PC-9 (cell line): Measurements from ENCODE around the gene PLXNC1. TPM values are rescaled to one million over a fixed set of nuclear protein-coding genes. Genes with fewer than 3 reads are reported as not detected.

Source experiments
- BruUV-seq: library from RNA; stranded (reverse); fragments of 400-500 nt; replicated peaks from 2 replicates; lab custom pipeline; 2021; lab: Mats Ljungman, UMichigan
- CTCF ChIA-PET: fragments of 300-600 bp; sonication (Branson Sonifier 250); formaldehyde crosslinking; loops from one replicate; lab custom pipeline; 2022; ENCODE audit warnings: antibody characterized with exemption; lab: Charles Lee
- POLR2A ChIA-PET: fragments of 300-600 bp; sonication (Branson Sonifier 250); formaldehyde crosslinking; loops from one replicate; lab custom pipeline; 2022; ENCODE audit warnings: antibody characterized with exemption; ENCODE audit not compliant: unreplicated experiment; lab: Charles Lee
- DNase-seq, 2 experiments: peaks; one replicate each; pipeline versions ENCODE4 v3.0.0 to v3.0.0-alpha.2; 2015 to 2022; ENCODE audit warnings: mixed read lengths in 1 of 2
- H2AFZ ChIP-seq: fragments of 200-600 bp; sonication (generic); 2 replicates; pipeline ENCODE4 v1.8.1; 2017; ENCODE audit warnings: antibody characterized with exemption
- H3F3A ChIP-seq: fragments of 200-600 bp; sonication (generic); 2 replicates; pipeline ENCODE4 v1.8.1; 2017; ENCODE audit warnings: antibody characterized with exemption, mild to moderate bottlenecking, low read depth; ENCODE audit not compliant: insufficient read depth
- H3K27ac ChIP-seq: fragments of 200-600 bp; sonication (generic); 2 replicates; pipeline ENCODE4 v1.6.1; 2016; ENCODE audit warnings: mixed run types
- H3K27me3 ChIP-seq: fragments of 200-600 bp; sonication (generic); 2 replicates; pipeline ENCODE4 v1.6.1; 2016; ENCODE audit warnings: low read depth, mixed run types; ENCODE audit not compliant: insufficient read depth
- H3K36me3 ChIP-seq: fragments of 200-600 bp; sonication (generic); 2 replicates; pipeline ENCODE4 v1.6.1; 2016; ENCODE audit warnings: low read depth, mixed run types
- H3K4me1 ChIP-seq: fragments of 200-600 bp; sonication (generic); replicated peaks from 2 replicates; pipeline ENCODE4 v1.6.1; 2016; ENCODE audit warnings: mixed run types; ENCODE audit not compliant: insufficient read depth
- H3K4me2 ChIP-seq: fragments of 200-600 bp; sonication (generic); 2 replicates; pipeline ENCODE4 v1.6.1; 2017; ENCODE audit warnings: mixed run types
- H3K4me3 ChIP-seq: fragments of 200-600 bp; sonication (generic); 2 replicates; pipeline ENCODE4 v1.6.1; 2016; ENCODE audit warnings: mixed run types
- H3K79me2 ChIP-seq: fragments of 200-600 bp; sonication (generic); 2 replicates; pipeline ENCODE4 v1.6.1; 2017; ENCODE audit warnings: low read depth, mixed run types
- H3K9me2 ChIP-seq: fragments of 200-600 bp; sonication (generic); 2 replicates; pipeline ENCODE4 v1.8.1; 2017; ENCODE audit warnings: mild to moderate bottlenecking; ENCODE audit not compliant: insufficient read depth
- H3K9me3 ChIP-seq: fragments of 200-600 bp; sonication (generic); 2 replicates; pipeline ENCODE4 v1.8.1; 2016; ENCODE audit warnings: low read depth; ENCODE audit not compliant: insufficient read depth
- H4K20me1 ChIP-seq: fragments of 200-600 bp; sonication (generic); 2 replicates; pipeline ENCODE4 v1.8.1; 2017; ENCODE audit not compliant: insufficient read depth
- CTCF ChIP-seq: fragments of 200-600 bp; sonication (generic); conservative IDR thresholded peaks from 2 replicates; pipeline ENCODE4 v1.6.1; 2017; ENCODE audit warnings: mixed run types, antibody characterized with exemption, mild to moderate bottlenecking, moderate library complexity
- EZH2 ChIP-seq: fragments of 200-600 bp; sonication (generic); IDR thresholded peaks from 2 replicates; pipeline ENCODE4 v1.8.0; 2017; ENCODE audit warnings: antibody characterized with exemption, low read depth
- intact Hi-C: fragments of 100-400 bp; cut with micrococcal nuclease; formaldehyde crosslinking; loops from one replicate; pipeline ENCODE4 v1.10.0; 2022; ENCODE audit not compliant: unreplicated experiment
- total RNA-seq: library from RNA; stranded (reverse); gene quantifications from 2 replicates; pipeline ENCODE4 v1.2.3, GENCODE V29; 2021

The PLXNC1 gene
- total RNA-seq, 1 experiment from 2014 or later = 2.3 TPM

GRCh38 chr12:94267921-94268471 lies 119.6 kb downstream of the PLXNC1 start:
- no peaks in the 10 kb centered on the region for H3K36me3 ChIP-seq
- intact Hi-C loops = no loop called here

GRCh38 chr12:94269316-94269999 lies 121.1 kb downstream of the PLXNC1 start:
- intact Hi-C loops = no loop called here
- no peak overlapping the region for H3K4me3 ChIP-seq

More at GRCh38 chr12:94267921-94268471, 119.6 kb downstream of the PLXNC1 start:
- H3K4me2 ChIP-seq = no peak overlapping the region
- no peaks in the 10 kb centered on the region for H3K9me3 ChIP-seq
- H3K27ac ChIP-seq = no peak overlapping the region
- ChIA-PET CTCF (no interaction called here), POLR2A (interaction anchor here (0.6 kb wide), 1 partner anchor 170 kb away, joined by 3 read pairs; no protein-coding TSS in a partner anchor)
- no peak overlapping the region for H2AFZ ChIP-seq
- H3K79me2 ChIP-seq = no peaks in the 10 kb centered on the region
- TF ChIP-seq CTCF (no peak), EZH2 (no peak)
- no peak for DNase-seq
- BruUV-seq = no TSS peak
- H3K4me3 ChIP-seq = no peak overlapping the region
- no peaks in the 10 kb centered on the region for H3K9me2 ChIP-seq
- H4K20me1 ChIP-seq = no peaks in the 10 kb centered on the region
- H3K27me3 ChIP-seq = peaks cover 10% of the 10 kb centered on the region; the same call in 1 of the 2 replicates
- no peaks in the 10 kb centered on the region for H3K4me1 ChIP-seq
- no peaks in the 10 kb centered on the region for H3F3A ChIP-seq

GRCh38 chr12:94271351-94271750 lies 123.0 kb downstream of the PLXNC1 start:
- H3K36me3 ChIP-seq = no peaks in the 10 kb centered on the region
- H3K4me2 ChIP-seq = no peak overlapping the region
- no peak overlapping the region for H3K4me3 ChIP-seq
- no peak for DNase-seq
- no TSS peak for BruUV-seq
- ChIA-PET CTCF (no interaction called here), POLR2A (no interaction called here)
- no peaks in the 10 kb centered on the region for H3K9me3 ChIP-seq
- H3K27ac ChIP-seq = no peak overlapping the region
- no peaks in the 10 kb centered on the region for H3K79me2 ChIP-seq
- H4K20me1 ChIP-seq = no peaks in the 10 kb centered on the region
- H2AFZ ChIP-seq = no peak overlapping the region
- no peaks in the 10 kb centered on the region for H3K9me2 ChIP-seq
- no peaks in the 10 kb centered on the region for H3K4me1 ChIP-seq
- no peaks in the 10 kb centered on the region for H3F3A ChIP-seq
- TF ChIP-seq CTCF (no peak), EZH2 (no peak)
- intact Hi-C loops = no loop called here
- peaks cover 10% of the 10 kb centered on the region; the same call in 1 of the 2 replicates for H3K27me3 ChIP-seq

More at GRCh38 chr12:94269316-94269999, 121.1 kb downstream of the PLXNC1 start:
- Histone ChIP-seq H3K27me3 (peaks cover 10% of the 10 kb centered on the region; the same call in 1 of the 2 replicates), H3K9me2 (no peaks in the 10 kb centered on the region), H3K79me2 (no peaks in the 10 kb centered on the region), H3K27ac (no peak overlapping the region), H3F3A (no peaks in the 10 kb centered on the region), H3K4me2 (no peak overlapping the region), H2AFZ (no peak overlapping the region), H3K36me3 (no peaks in the 10 kb centered on the region), H3K9me3 (no peaks in the 10 kb centered on the region), H3K4me1 (no peaks in the 10 kb centered on the region), H4K20me1 (no peaks in the 10 kb centered on the region)
- CTCF ChIA-PET = interaction anchor here (0.7 kb wide), 1 partner anchor 76 kb away, joined by 3 read pairs; no protein-coding TSS in a partner anchor
- TF ChIP-seq EZH2 (no peak), CTCF (no peak)
- DNase-seq = no peak
- no TSS peak for BruUV-seq
- POLR2A ChIA-PET = no interaction called here
